Activated T-helper 2 cell treated with anti-CD3 and anti-CD28 coated beads, Interferon-gamma antibody, Interleukin-2, Interleukin-4, amounts not matched to agents 10 μg/mL and 5 μg/mL and 100 μg/mL, durations not matched to agents 14 hours and 24 hours and 36 hours (primary cell): Measurements from ENCODE around the gene SNX30. TPM values are rescaled to one million over a fixed set of nuclear protein-coding genes. Genes with fewer than 3 reads are reported as not detected.

Experiments
- DNase-seq: peaks from one replicate; pipeline ENCODE4 v3.0.0; 2021; ENCODE audit warnings: low spot score
- H3K27ac Mint-ChIP-seq: one replicate; pipeline ENCODE4 v1.8.0; 2021; ENCODE audit warnings: mixed read lengths
- H3K27me3 Mint-ChIP-seq: one replicate; pipeline ENCODE4 v1.8.0; 2021; ENCODE audit warnings: low read depth, mixed read lengths
- H3K36me3 Mint-ChIP-seq: one replicate; pipeline ENCODE4 v1.8.0; 2021; ENCODE audit warnings: low read depth, mixed read lengths
- H3K4me1 Mint-ChIP-seq: one replicate; pipeline ENCODE4 v1.8.0; 2021; ENCODE audit warnings: low read depth, mixed read lengths
- H3K4me3 Mint-ChIP-seq: one replicate; pipeline ENCODE4 v1.8.0; 2021; ENCODE audit warnings: low read depth, mild to moderate bottlenecking, moderate library complexity, mixed read lengths
- H3K9me3 Mint-ChIP-seq: one replicate; pipeline ENCODE4 v1.8.0; 2021; ENCODE audit warnings: mixed read lengths
- intact Hi-C: fragments of 100-400 bp; cut with micrococcal nuclease; formaldehyde crosslinking; loops from one replicate; pipeline ENCODE4 v1.15.1; 2023
- total RNA-seq: library from RNA; stranded (reverse); gene quantifications from 2 replicates; pipeline ENCODE4 v1.2.3, GENCODE V29; 2022

The SNX30 gene
- total RNA-seq, 1 donor from 2014 or later, result 2.4 TPM

DNA sequence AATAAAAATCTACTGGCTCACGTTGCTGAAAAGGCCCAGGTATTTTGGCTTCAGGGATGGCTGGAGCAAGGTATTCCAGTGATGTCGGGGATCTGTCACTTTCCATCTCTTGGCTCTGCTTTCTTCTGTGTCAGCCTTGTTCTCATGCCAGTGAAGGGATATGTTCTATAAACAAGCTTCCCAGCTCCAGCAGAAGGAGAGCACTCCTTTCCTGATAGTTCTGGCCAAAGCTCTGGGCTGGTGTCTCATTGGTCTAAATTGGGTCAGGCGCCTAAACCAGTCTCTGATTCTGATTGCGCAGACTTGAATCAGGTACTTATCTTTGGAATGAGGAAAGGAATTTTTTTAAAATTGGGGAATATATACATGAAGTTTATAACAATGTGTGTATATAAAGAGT is 5.1 kb downstream of the SNX30 start:
- no peak for DNase-seq
- peaks cover 16% of the 10 kb centered on the region for H3K27me3 Mint-ChIP-seq
- intact Hi-C loops, result loop anchor here (10.0 kb wide), 1 partner anchor 1939 kb away; no protein-coding TSS in a partner anchor
- H3K4me1 Mint-ChIP-seq, result peaks cover 38% of the 10 kb centered on the region
- H3K4me3 Mint-ChIP-seq, result no peak overlapping the region
- H3K27ac Mint-ChIP-seq, result no peak overlapping the region
- H3K9me3 Mint-ChIP-seq, result no peaks in the 10 kb centered on the region
- H3K36me3 Mint-ChIP-seq, result no peaks in the 10 kb centered on the region

DNA sequence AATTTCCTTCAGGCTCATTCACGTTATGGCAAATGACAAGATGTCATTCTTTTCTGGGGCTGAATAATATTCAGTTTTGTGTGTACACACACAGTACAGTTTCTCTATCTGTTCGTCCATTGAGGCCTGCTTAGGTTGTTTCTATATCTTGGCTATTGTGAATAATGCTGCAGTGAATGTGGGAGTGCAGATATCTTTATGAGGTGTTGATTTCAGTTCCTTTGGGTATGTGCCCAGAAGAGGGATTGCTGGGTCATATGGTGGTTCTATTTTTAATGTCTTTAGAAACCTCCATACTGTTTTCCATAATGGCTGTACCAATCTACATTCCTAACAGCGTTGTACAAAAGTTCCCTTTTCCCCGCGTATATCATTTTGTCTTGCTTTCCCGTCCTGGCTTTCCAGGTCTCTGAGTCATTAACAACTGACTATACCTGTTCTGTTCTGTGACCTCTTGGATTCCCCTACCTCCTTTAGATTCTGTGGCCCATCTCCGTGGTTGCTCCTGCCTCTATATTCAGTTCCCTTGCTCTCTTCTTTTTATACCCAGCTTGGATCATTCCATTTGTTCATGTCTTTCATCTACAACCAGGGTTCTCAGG is 6.8 kb downstream of the SNX30 start:
- Mint-ChIP-seq H3K4me1 (peaks cover 31% of the 10 kb centered on the region), H3K27ac (no peak overlapping the region), H3K36me3 (no peaks in the 10 kb centered on the region), H3K4me3 (no peak overlapping the region), H3K9me3 (no peaks in the 10 kb centered on the region), H3K27me3 (peaks cover 21% of the 10 kb centered on the region)
- intact Hi-C loops, result loop anchor here (10.0 kb wide), 1 partner anchor 1937 kb away; no protein-coding TSS in a partner anchor
- no peak for DNase-seq

DNA sequence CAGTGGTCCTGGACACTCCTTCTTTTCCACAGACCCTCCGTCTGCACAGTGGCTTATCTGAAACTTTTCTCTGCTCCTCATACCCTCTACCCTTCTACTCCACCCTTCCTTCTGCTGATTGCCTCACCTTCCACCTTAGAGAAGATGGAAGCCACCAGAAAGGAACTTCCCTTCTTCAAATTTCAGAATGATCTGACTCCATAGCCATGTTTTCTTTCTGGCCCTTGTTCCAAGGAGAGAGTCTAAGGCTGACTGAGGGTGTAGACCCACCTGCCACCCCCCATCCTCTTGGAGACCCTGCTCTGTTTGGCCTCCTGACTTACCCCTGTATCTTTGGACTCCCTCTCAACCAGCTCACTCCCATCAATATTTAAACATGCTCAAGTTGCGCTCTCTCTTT is 7.4 kb downstream of the SNX30 start:
- DNase-seq, result no peak
- no peaks in the 10 kb centered on the region for H3K9me3 Mint-ChIP-seq
- intact Hi-C loops, result loop anchor here (10.0 kb wide), 1 partner anchor 1937 kb away; no protein-coding TSS in a partner anchor
- peaks cover 21% of the 10 kb centered on the region for H3K27me3 Mint-ChIP-seq
- H3K4me1 Mint-ChIP-seq, result peaks cover 27% of the 10 kb centered on the region
- H3K27ac Mint-ChIP-seq, result no peak overlapping the region
- H3K36me3 Mint-ChIP-seq, result no peaks in the 10 kb centered on the region
- H3K4me3 Mint-ChIP-seq, result no peak overlapping the region

GRCh38 chr9:112760821-112761220 is 10.3 kb downstream of the SNX30 start:
- H3K4me1 Mint-ChIP-seq, result peaks cover 5% of the 10 kb centered on the region
- no peaks in the 10 kb centered on the region for H3K9me3 Mint-ChIP-seq
- H3K27me3 Mint-ChIP-seq, result peaks cover 17% of the 10 kb centered on the region
- intact Hi-C loops, result no loop called here
- no peak overlapping the region for H3K27ac Mint-ChIP-seq
- no peak for DNase-seq
- no peaks in the 10 kb centered on the region for H3K36me3 Mint-ChIP-seq
- H3K4me3 Mint-ChIP-seq, result no peak overlapping the region

DNA sequence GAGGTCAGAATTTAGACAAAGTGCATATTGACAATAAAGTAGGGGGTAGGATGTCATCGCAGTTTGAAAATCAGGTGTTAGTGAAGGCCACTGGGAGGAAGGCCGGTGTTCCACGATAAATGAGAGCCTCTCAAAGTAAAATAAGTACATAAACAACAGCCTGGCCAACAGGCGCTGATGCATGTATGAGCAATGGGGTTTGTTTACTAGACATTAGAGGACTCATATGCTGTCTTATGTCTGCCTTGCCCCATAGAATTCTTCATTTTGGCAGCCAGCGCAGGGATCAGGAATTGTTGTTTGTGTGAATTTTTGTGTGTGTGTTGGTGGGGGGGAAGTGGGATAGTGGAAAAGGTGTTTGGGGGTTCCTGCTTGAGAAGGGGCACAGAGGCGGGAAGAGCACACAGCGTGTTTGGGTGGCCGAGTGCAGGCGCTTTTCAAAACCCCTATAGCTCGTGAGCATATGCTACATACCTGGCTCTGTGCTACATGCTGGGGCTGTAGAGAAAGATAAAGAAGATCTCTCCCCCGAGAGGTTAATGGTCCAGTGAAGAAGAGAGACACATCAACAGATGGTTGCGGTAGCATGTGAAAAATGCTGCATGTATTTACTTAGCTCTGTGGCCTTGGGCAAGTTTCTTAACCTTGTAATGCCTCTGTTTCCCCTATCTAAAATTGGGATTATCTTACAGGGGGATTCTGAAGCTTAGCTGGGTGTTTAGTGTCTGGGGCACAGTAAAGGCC is 11.5 kb downstream of the SNX30 start:
- no peak overlapping the region for H3K27ac Mint-ChIP-seq
- no peak overlapping the region for H3K4me3 Mint-ChIP-seq
- DNase-seq, result no peak
- intact Hi-C loops, result no loop called here
- peaks cover 2% of the 10 kb centered on the region for H3K4me1 Mint-ChIP-seq
- H3K27me3 Mint-ChIP-seq, result peaks cover 15% of the 10 kb centered on the region
- H3K36me3 Mint-ChIP-seq, result peaks cover 6% of the 10 kb centered on the region
- H3K9me3 Mint-ChIP-seq, result peaks cover 9% of the 10 kb centered on the region

GRCh38 chr9:112762726-112763518 is 12.4 kb downstream of the SNX30 start:
- H3K4me3 Mint-ChIP-seq, result no peak overlapping the region
- no peak overlapping the region for H3K27ac Mint-ChIP-seq
- no peak for DNase-seq
- H3K36me3 Mint-ChIP-seq, result peaks cover 8% of the 10 kb centered on the region
- intact Hi-C loops, result no loop called here
- peaks cover 12% of the 10 kb centered on the region for H3K9me3 Mint-ChIP-seq
- peaks cover 16% of the 10 kb centered on the region for H3K27me3 Mint-ChIP-seq
- no peaks in the 10 kb centered on the region for H3K4me1 Mint-ChIP-seq

GRCh38 chr9:112764344-112764743 is 13.8 kb downstream of the SNX30 start:
- no peak for DNase-seq
- Mint-ChIP-seq H3K36me3 (peaks cover 13% of the 10 kb centered on the region), H3K4me3 (no peak overlapping the region), H3K9me3 (peaks cover 15% of the 10 kb centered on the region), H3K4me1 (peaks cover 2% of the 10 kb centered on the region), H3K27ac (no peak overlapping the region), H3K27me3 (peaks cover 18% of the 10 kb centered on the region)
- intact Hi-C loops, result no loop called here

DNA sequence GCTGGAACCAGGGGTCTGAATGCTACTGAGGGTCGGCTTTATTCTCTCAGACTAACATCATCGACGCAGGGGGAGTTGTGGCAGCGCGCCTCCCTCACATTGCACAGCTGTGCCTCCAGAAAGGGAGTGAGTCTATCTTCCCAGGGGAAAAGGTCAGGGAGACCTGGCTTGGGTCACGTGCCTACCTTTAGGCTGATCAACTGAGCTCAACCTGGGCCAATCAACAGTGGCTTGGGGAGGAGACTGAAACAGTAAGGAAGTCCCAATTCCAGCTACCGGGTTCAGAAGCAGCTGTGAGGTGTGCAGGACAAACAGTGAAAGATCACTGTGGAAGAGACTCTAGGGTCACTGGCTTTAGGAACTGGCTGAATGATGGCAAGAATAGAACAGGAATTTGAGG is 14.3 kb downstream of the SNX30 start:
- Mint-ChIP-seq H3K4me3 (no peak overlapping the region), H3K36me3 (peaks cover 13% of the 10 kb centered on the region), H3K9me3 (peaks cover 15% of the 10 kb centered on the region), H3K27me3 (peaks cover 23% of the 10 kb centered on the region), H3K4me1 (peaks cover 2% of the 10 kb centered on the region), H3K27ac (no peak overlapping the region)
- intact Hi-C loops, result no loop called here
- DNase-seq, result no peak

GRCh38 chr9:112765281-112765680 is 14.7 kb downstream of the SNX30 start:
- intact Hi-C loops, result no loop called here
- Mint-ChIP-seq H3K36me3 (peaks cover 13% of the 10 kb centered on the region), H3K27ac (no peak overlapping the region)

GRCh38 chr9:112771359-112772214 is 21.0 kb downstream of the SNX30 start:
- Mint-ChIP-seq H3K4me3 (no peak overlapping the region), H3K9me3 (peaks cover 8% of the 10 kb centered on the region), H3K4me1 (peaks cover 26% of the 10 kb centered on the region)

More at GRCh38 chr9:112765281-112765680, 14.7 kb downstream of the SNX30 start:
- H3K27me3 Mint-ChIP-seq, result peaks cover 23% of the 10 kb centered on the region
- peaks cover 15% of the 10 kb centered on the region for H3K9me3 Mint-ChIP-seq
- no peak for DNase-seq
- H3K4me1 Mint-ChIP-seq, result peaks cover 2% of the 10 kb centered on the region
- no peak overlapping the region for H3K4me3 Mint-ChIP-seq

DNA sequence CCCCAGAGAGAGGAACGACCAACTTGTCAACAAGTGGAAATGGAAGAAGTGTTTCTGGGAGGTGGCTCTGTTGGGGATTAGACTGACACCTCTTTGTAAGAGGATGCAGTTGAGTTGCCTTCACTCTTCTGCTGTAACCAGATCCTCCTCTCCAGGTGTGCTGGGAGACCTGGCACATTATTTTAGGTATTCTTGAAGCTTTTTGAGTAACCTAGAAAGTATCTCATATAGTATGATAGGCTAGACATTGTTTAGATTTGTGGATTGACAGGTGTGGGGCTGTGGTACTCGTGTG is 21.6 kb downstream of the SNX30 start:
- Mint-ChIP-seq H3K9me3 (peaks cover 6% of the 10 kb centered on the region), H3K27ac (no peak overlapping the region), H3K4me3 (no peak overlapping the region), H3K36me3 (peaks cover 7% of the 10 kb centered on the region), H3K27me3 (peaks cover 31% of the 10 kb centered on the region), H3K4me1 (peaks cover 26% of the 10 kb centered on the region)
- intact Hi-C loops, result no loop called here
- no peak for DNase-seq

More at GRCh38 chr9:112771359-112772214, 21.0 kb downstream of the SNX30 start:
- intact Hi-C loops, result loop anchor here (1.0 kb wide), 2 partner anchors 17 to 21 kb away; partner anchors contain the start of gene SNX30
- DNase-seq, result no peak
- Mint-ChIP-seq H3K36me3 (peaks cover 7% of the 10 kb centered on the region), H3K27me3 (peaks cover 31% of the 10 kb centered on the region), H3K27ac (peak overlapping the region; percentile 51)

DNA sequence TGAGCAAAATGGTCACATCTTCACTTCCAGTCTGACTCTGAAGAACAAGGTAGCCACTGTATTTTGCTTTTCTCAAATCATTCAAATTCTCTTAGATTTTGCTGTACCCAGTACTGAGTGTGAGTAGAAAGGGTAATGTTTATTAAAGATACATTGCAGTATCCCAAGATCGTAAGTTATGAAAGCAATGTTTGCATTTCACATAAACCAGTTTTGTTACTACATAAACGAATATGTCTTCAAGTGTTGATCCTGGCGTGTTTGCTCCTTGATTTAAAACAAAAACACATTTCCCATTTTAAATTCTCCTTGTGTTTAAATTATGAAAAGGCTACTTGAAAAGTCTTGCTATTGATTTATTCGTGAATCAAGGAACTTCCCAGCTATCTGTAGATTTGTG is 22.0 kb downstream of the SNX30 start:
- intact Hi-C loops, result no loop called here
- Mint-ChIP-seq H3K36me3 (peaks cover 7% of the 10 kb centered on the region), H3K9me3 (peaks cover 6% of the 10 kb centered on the region), H3K4me1 (peaks cover 26% of the 10 kb centered on the region), H3K27ac (no peak overlapping the region), H3K27me3 (peaks cover 31% of the 10 kb centered on the region), H3K4me3 (no peak overlapping the region)
- no peak for DNase-seq
